GM12878 (cell line): ENCODE results near the gene USP34. TPM values are rescaled to one million over a fixed set of nuclear protein-coding genes. Genes with fewer than 3 reads are reported as not detected.
A peak's percentile ranks its signal among the peaks of the same experiment; 100 is the strongest.

ENCODE experiments used
- BCLAF1 ChIP-seq: fragments of 450-650 bp; IDR thresholded peaks from 2 replicates; pipeline ENCODE4 v1.6.1; 2017; ENCODE audit warnings: antibody characterized with exemption, mild to moderate bottlenecking, moderate library complexity
- BHLHE40 ChIP-seq, 2 experiments: fragments of 450-650 bp in 1 of 2; IDR thresholded peaks; 2 replicates each; pipeline ENCODE4 v1.6.1; 2011 to 2017; ENCODE audit warnings: low read depth in 2 of 2, borderline replicate concordance in 1 of 2, improper control_type of control experiment in 1 of 2, low read length in 1 of 2, mild to moderate bottlenecking in 1 of 2
- CEBPB ChIP-seq, 2 experiments: fragments of 150-350 bp in 1 of 2; IDR thresholded peaks; 2 replicates each; pipeline ENCODE4 v1.6.1; 2012 to 2014; ENCODE audit warnings: low read depth in 2 of 2, low read length in 2 of 2, borderline replicate concordance in 1 of 2, inconsistent platforms in 1 of 2
- EP300 ChIP-seq, 2 experiments: fragments of 150-350 bp in 1 of 2; IDR thresholded peaks; 2 replicates each; pipeline ENCODE4 v1.6.1; 2011 to 2012; ENCODE audit warnings: low read depth in 2 of 2, low read length in 2 of 2, borderline replicate concordance in 1 of 2, improper control_type of control experiment in 1 of 2, inconsistent platforms in 1 of 2; ENCODE audit not compliant: control insufficient read depth in 1 of 2
- ETV6 ChIP-seq, 2 experiments: fragments of 450-650 bp in 1 of 2; IDR thresholded peaks in 1 of 2; conservative IDR thresholded peaks in 1 of 2; 2 replicates each; pipeline ENCODE4 v1.6.1; 2014; ENCODE audit warnings: antibody characterized with exemption in 1 of 2, borderline replicate concordance in 1 of 2, low read depth in 1 of 2, mild to moderate bottlenecking in 1 of 2, moderate library complexity in 1 of 2
- IKZF2 ChIP-seq, 2 experiments: fragments of 450-650 bp; IDR thresholded peaks; 2 replicates each; pipeline ENCODE4 v1.6.1; 2017; ENCODE audit warnings: mild to moderate bottlenecking in 2 of 2, moderate library complexity in 2 of 2
- MYB ChIP-seq: fragments of 150-350 bp; IDR thresholded peaks from 2 replicates; pipeline ENCODE4 v1.6.1; 2014; ENCODE audit warnings: mild to moderate bottlenecking, low read depth, low read length, borderline replicate concordance
- PKNOX1 ChIP-seq: fragments of 450-650 bp; IDR thresholded peaks from 2 replicates; pipeline ENCODE4 v1.6.1; 2016; ENCODE audit warnings: mild to moderate bottlenecking
- SP1 ChIP-seq: IDR thresholded peaks from one replicate; pipeline ENCODE4 v1.6.1; 2011; ENCODE audit warnings: low read depth, low read length
- ZNF24 ChIP-seq: fragments of 450-650 bp; IDR thresholded peaks from 2 replicates; pipeline ENCODE4 v1.6.1; 2017; ENCODE audit warnings: antibody characterized with exemption, mild to moderate bottlenecking
- polyA plus RNA-seq, 11 experiments: library from polyadenylated mRNA; depleted of rRNA in 4 of 11; unstranded in 6 of 11; stranded (reverse) in 5 of 11; fragments of >200 nt; fragmentation: Nextera tagmentation in 4 of 11; fragmentation: Illumina TruSeq in 1 of 11; extraction: Ambion mirVana in 4 of 11; extraction: Trizol in 1 of 11; gene quantifications; 1 replicate in 1 of 11; 2 replicates in 10 of 11; pipeline versions ENCODE4 v1.2.1 to v1.2.3, GENCODE V29; 2011 to 2016; ENCODE audit warnings: inconsistent platforms in 2 of 11, missing spikeins in 2 of 11, low read depth in 1 of 11
- total RNA-seq, 4 experiments: library from RNA; depleted of rRNA in 3 of 4; stranded (reverse); fragments of >200 nt in 3 of 4; fragmentation: Illumina TruSeq in 1 of 4; extraction: Trizol in 1 of 4; gene quantifications; 2 replicates each; pipeline versions ENCODE4 v1.2.1 to v1.2.3, GENCODE V29; 2013 to 2021

Gene USP34
- total and polyA plus RNA-seq, 10 of the 15 experiments (the other 5 are each of a cell fraction or from before 2014, with no cell fraction given): 26.2 to 106 (median 62.1) TPM

GRCh38 chr2:61450144-61450543 lies 20.7 kb downstream of the USP34 start (continued):
- TF ChIP-seq BCLAF1: no peak
- TF ChIP-seq MYB: no peak
- TF ChIP-seq ZNF24: peak; percentile 34; the same call in 1 of the 2 replicates
- TF ChIP-seq IKZF2 (IDR thresholded peaks at IDR 0.05): peak; percentile 41 to 42; a peak in 3 of 4 replicates
- TF ChIP-seq SP1: no peak
- no peak for TF ChIP-seq ETV6 (conservative IDR thresholded peaks at IDR 0.05 in 1 of 2, IDR thresholded peaks at IDR 0.05 in 1 of 2; ENCODE audit: borderline replicate concordance in 1 of 2, low read depth in 1 of 2)
- TF ChIP-seq BHLHE40 (IDR thresholded peaks at IDR 0.05; ENCODE audit: borderline replicate concordance in 1 of 2, low read depth in 2 of 2, low read length in 1 of 2): peak in 1 of 2 experiments; percentile 78; a peak in 1 of 4 replicates
- peak in 1 of 2 experiments; percentile 75; a peak in 2 of 4 replicates for TF ChIP-seq CEBPB (IDR thresholded peaks at IDR 0.05; ENCODE audit: borderline replicate concordance in 1 of 2, low read depth in 2 of 2, low read length in 2 of 2)
- peak; percentile 13 to 63; a peak in 3 of 4 replicates for TF ChIP-seq EP300 (IDR thresholded peaks at IDR 0.05; ENCODE audit: borderline replicate concordance in 1 of 2, control insufficient read depth in 1 of 2, low read depth in 2 of 2, low read length in 2 of 2)
- peak; percentile 68 for TF ChIP-seq PKNOX1
